GM12878 (cell line): Measurements from ENCODE around the gene SHROOM4. TPM values are rescaled to one million over a fixed set of nuclear protein-coding genes. Genes with fewer than 3 reads are reported as not detected.

Source experiments
- ATAC-seq: fragments of 200-7000 bp; cut with Tn5 transposase; 3 replicates; pipeline ENCODE4 v1.9.1; 2020; ENCODE audit warnings: mild to moderate bottlenecking, moderate library complexity
- BruUV-seq: library from RNA; stranded (reverse); fragments of 400-500 nt; replicated peaks from 2 replicates; lab custom pipeline; 2021; lab: Mats Ljungman, UMichigan
- CTCF ChIA-PET: fragments of 300-600 bp; sonication (Branson Sonifier 250); formaldehyde crosslinking; extraction: SDS; loops from one replicate; lab custom pipeline; 2021; ENCODE audit warnings: inconsistent platforms; lab: Yijun Ruan, JAX
- POLR2A ChIA-PET: fragments of 350-600 bp; formaldehyde crosslinking; extraction: SDS; loops from one replicate; lab custom pipeline; 2021; ENCODE audit warnings: inconsistent platforms; lab: Charles Lee
- RAD21 ChIA-PET: fragments of 300-600 bp; sonication (Branson Sonifier 250); formaldehyde crosslinking; loops from one replicate; lab custom pipeline; 2023; ENCODE audit warnings: antibody characterized with exemption; ENCODE audit not compliant: unreplicated experiment; lab: Charles Lee
- SMC1A ChIA-PET: fragments of 300-600 bp; sonication (Branson Sonifier 250); formaldehyde crosslinking; loops from one replicate; lab custom pipeline; 2023; ENCODE audit not compliant: unreplicated experiment, uncharacterized antibody; lab: Charles Lee
- DNase-seq: peaks from one replicate; pipeline ENCODE4 v3.0.0-alpha.2; 2011; ENCODE audit warnings: low read depth, low spot score
- FAIRE-seq: peaks from 3 replicates; lab custom pipeline; 2011; peaks lifted over from hg19 to GRCh38; lab: Jason Lieb, UNC
- H2AFZ ChIP-seq: 2 replicates; pipeline ENCODE4 v1.6.0; 2011; ENCODE audit warnings: low read depth, low read length, control low read depth; ENCODE audit not compliant: control insufficient read depth
- H3K27ac ChIP-seq: 2 replicates; pipeline ENCODE4 v1.5.1; 2011; ENCODE audit warnings: control low read depth; ENCODE audit not compliant: control insufficient read depth, insufficient read depth
- H3K27me3 ChIP-seq, 2 experiments: replicated peaks in 1 of 2; 2 replicates each; pipeline versions ENCODE4 v1.6.0 to v1.6.1; 2011; ENCODE audit warnings: low read length in 1 of 2; ENCODE audit not compliant: control insufficient read depth in 2 of 2, insufficient read depth in 2 of 2
- H3K36me3 ChIP-seq, 2 experiments: 2 replicates each; pipeline ENCODE4 v1.5.1; 2011; ENCODE audit warnings: low read length in 1 of 2; ENCODE audit not compliant: control insufficient read depth in 2 of 2, insufficient read depth in 2 of 2
- H3K4me1 ChIP-seq: 2 replicates; pipeline ENCODE4 v1.6.1; 2011; ENCODE audit warnings: mild to moderate bottlenecking, low read length, moderate library complexity, mixed read lengths; ENCODE audit not compliant: control insufficient read depth, insufficient read depth
- H3K4me2 ChIP-seq: 2 replicates; pipeline ENCODE4 v1.6.0; 2011; ENCODE audit warnings: control low read depth; ENCODE audit not compliant: control insufficient read depth, insufficient read depth
- H3K4me3 ChIP-seq: fragments of 200-600 bp; sonication (generic); 2 replicates; pipeline ENCODE4 v1.5.1; 2016
- H3K79me2 ChIP-seq: 2 replicates; pipeline ENCODE4 v1.6.0; 2011; ENCODE audit warnings: low read length; ENCODE audit not compliant: control insufficient read depth, insufficient read depth
- H3K9ac ChIP-seq: 2 replicates; pipeline ENCODE4 v1.8.0; 2011; ENCODE audit warnings: low read length, control low read depth, mixed read lengths; ENCODE audit not compliant: control insufficient read depth, insufficient read depth
- H3K9me3 ChIP-seq: replicated peaks from 3 replicates; pipeline ENCODE4 v1.5.1; 2011; ENCODE audit warnings: mild to moderate bottlenecking, low read length; ENCODE audit not compliant: control insufficient read depth, insufficient read depth
- H4K20me1 ChIP-seq: 2 replicates; pipeline ENCODE4 v1.6.0; 2011; ENCODE audit not compliant: control insufficient read depth, insufficient read depth
- BCLAF1 ChIP-seq: fragments of 450-650 bp; IDR thresholded peaks from 2 replicates; pipeline ENCODE4 v1.6.1; 2017; ENCODE audit warnings: antibody characterized with exemption, mild to moderate bottlenecking, moderate library complexity
- CHD1 ChIP-seq: IDR thresholded peaks from 2 replicates; pipeline ENCODE4 v1.6.1; 2012; ENCODE audit warnings: low read depth, low read length, improper control_type of control experiment
- CREM ChIP-seq: IDR thresholded peaks from 2 replicates; pipeline ENCODE4 v1.6.1; 2014; ENCODE audit warnings: antibody characterized with exemption, low read depth
- E4F1 ChIP-seq: fragments of 450-650 bp; IDR thresholded peaks from 2 replicates; pipeline ENCODE4 v1.6.1; 2018; ENCODE audit warnings: borderline replicate concordance, mild to moderate bottlenecking; ENCODE audit not compliant: partially characterized antibody
- FOXK2 ChIP-seq: fragments of 450-650 bp; IDR thresholded peaks from 2 replicates; pipeline ENCODE4 v1.6.1; 2017; ENCODE audit warnings: mild to moderate bottlenecking, moderate library complexity
- NR2C2 ChIP-seq: IDR thresholded peaks from 2 replicates; pipeline ENCODE4 v1.6.1; 2011; ENCODE audit warnings: borderline replicate concordance, low read depth; ENCODE audit not compliant: control insufficient read depth, insufficient read length
- PAX8 ChIP-seq: fragments of 450-650 bp; IDR thresholded peaks from 2 replicates; pipeline ENCODE4 v1.6.1; 2017; ENCODE audit warnings: mild to moderate bottlenecking, moderate library complexity
- POLR2A ChIP-seq: IDR thresholded peaks from 2 replicates; pipeline ENCODE4 v1.6.1; 2011; ENCODE audit warnings: low read depth, mild to moderate bottlenecking, low read length
- RB1 ChIP-seq: fragments of 450-650 bp; formaldehyde crosslinking; IDR thresholded peaks from 2 replicates; pipeline ENCODE4 v1.6.1; 2017; ENCODE audit warnings: mild to moderate bottlenecking, borderline replicate concordance
- RUNX3 ChIP-seq: IDR thresholded peaks from 2 replicates; pipeline ENCODE4 v1.6.1; 2012; ENCODE audit warnings: low read length, inconsistent platforms
- SMC3 ChIP-seq: IDR thresholded peaks from 2 replicates; pipeline ENCODE4 v1.6.1; 2011; ENCODE audit warnings: low read length, improper control_type of control experiment, borderline replicate concordance
- TBL1XR1 ChIP-seq: IDR thresholded peaks from 2 replicates; pipeline ENCODE4 v1.6.1; 2012; ENCODE audit warnings: low read depth, low read length, improper control_type of control experiment
- YBX1 ChIP-seq: fragments of 450-650 bp; IDR thresholded peaks from 2 replicates; pipeline ENCODE4 v1.6.1; 2016; ENCODE audit warnings: antibody characterized with exemption
- ZNF217 ChIP-seq: fragments of 450-650 bp; IDR thresholded peaks from 2 replicates; pipeline ENCODE4 v1.6.1; 2017; ENCODE audit warnings: antibody characterized with exemption, mild to moderate bottlenecking
- ZNF622 ChIP-seq: fragments of 450-650 bp; IDR thresholded peaks from 2 replicates; pipeline ENCODE4 v1.6.1; 2017; ENCODE audit warnings: mild to moderate bottlenecking, inconsistent platforms
- WGBS: methylation state at CpG from one replicate; pipeline ENCODE4 v1.1.6; 2016; ENCODE audit warnings: low lambda C conversion rate; ENCODE audit not compliant: insufficient replicate concordance, insufficient coverage; ENCODE audit errors: missing lambda C conversion rate; 5-methylcytosine and 5-hydroxymethylcytosine counted together
- in situ Hi-C: fragments of 300-500 bp; cut with MboI; formaldehyde crosslinking; loops from 9 replicates; pipeline ENCODE4 v1.14.3; 2018; ENCODE audit warnings: mixed read lengths
- intact Hi-C: fragments of 100-400 bp; cut with micrococcal nuclease; formaldehyde crosslinking; loops from one replicate; pipeline ENCODE4 v1.14.2; 2022; ENCODE audit not compliant: unreplicated experiment
- polyA plus RNA-seq, 11 experiments: library from polyadenylated mRNA; depleted of rRNA in 4 of 11; unstranded in 6 of 11; stranded (reverse) in 5 of 11; fragments of >200 nt; fragmentation: Nextera tagmentation in 4 of 11; fragmentation: Illumina TruSeq in 1 of 11; extraction: Ambion mirVana in 4 of 11; extraction: Trizol in 1 of 11; gene quantifications; 1 replicate in 1 of 11; 2 replicates in 10 of 11; pipeline versions ENCODE4 v1.2.1 to v1.2.3, GENCODE V29; 2011 to 2016; ENCODE audit warnings: inconsistent platforms in 2 of 11, missing spikeins in 2 of 11, low read depth in 1 of 11
- total RNA-seq, 4 experiments: library from RNA; depleted of rRNA in 3 of 4; stranded (reverse); fragments of >200 nt in 3 of 4; fragmentation: Illumina TruSeq in 1 of 4; extraction: Trizol in 1 of 4; gene quantifications; 2 replicates each; pipeline versions ENCODE4 v1.2.1 to v1.2.3, GENCODE V29; 2013 to 2021
- TF ChIP-seq, protein P1 (sequence below): fragments of 450-650 bp; IDR thresholded peaks from 2 replicates; pipeline ENCODE4 v1.6.1; 2016; ENCODE audit warnings: mild to moderate bottlenecking
- TF ChIP-seq, protein P2 (sequence below): IDR thresholded peaks from 2 replicates; pipeline ENCODE4 v1.6.1; 2012; ENCODE audit warnings: low read length, inconsistent platforms

SHROOM4 gene
- total and polyA plus RNA-seq, 10 of the 15 experiments (the other 5 are each of a cell fraction or from before 2014, with no cell fraction given): 0.01 to 0.03 TPM; not detected in 8

GRCh38 chrX:50609796-50610195 is 204.2 kb downstream of the SHROOM4 start (continued):
- TF ChIP-seq E4F1 (no peak), CHD1 (no peak), CREM (no peak), POLR2A (no peak)
- TF ChIP-seq, protein P1, sequence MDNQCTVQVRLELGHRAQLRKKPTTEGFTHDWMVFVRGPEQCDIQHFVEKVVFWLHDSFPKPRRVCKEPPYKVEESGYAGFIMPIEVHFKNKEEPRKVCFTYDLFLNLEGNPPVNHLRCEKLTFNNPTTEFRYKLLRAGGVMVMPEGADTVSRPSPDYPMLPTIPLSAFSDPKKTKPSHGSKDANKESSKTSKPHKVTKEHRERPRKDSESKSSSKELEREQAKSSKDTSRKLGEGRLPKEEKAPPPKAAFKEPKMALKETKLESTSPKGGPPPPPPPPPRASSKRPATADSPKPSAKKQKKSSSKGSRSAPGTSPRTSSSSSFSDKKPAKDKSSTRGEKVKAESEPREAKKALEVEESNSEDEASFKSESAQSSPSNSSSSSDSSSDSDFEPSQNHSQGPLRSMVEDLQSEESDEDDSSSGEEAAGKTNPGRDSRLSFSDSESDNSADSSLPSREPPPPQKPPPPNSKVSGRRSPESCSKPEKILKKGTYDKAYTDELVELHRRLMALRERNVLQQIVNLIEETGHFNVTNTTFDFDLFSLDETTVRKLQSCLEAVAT: no peak
- TF ChIP-seq, protein P2, sequence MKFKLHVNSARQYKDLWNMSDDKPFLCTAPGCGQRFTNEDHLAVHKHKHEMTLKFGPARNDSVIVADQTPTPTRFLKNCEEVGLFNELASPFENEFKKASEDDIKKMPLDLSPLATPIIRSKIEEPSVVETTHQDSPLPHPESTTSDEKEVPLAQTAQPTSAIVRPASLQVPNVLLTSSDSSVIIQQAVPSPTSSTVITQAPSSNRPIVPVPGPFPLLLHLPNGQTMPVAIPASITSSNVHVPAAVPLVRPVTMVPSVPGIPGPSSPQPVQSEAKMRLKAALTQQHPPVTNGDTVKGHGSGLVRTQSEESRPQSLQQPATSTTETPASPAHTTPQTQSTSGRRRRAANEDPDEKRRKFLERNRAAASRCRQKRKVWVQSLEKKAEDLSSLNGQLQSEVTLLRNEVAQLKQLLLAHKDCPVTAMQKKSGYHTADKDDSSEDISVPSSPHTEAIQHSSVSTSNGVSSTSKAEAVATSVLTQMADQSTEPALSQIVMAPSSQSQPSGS: no peak

DNA sequence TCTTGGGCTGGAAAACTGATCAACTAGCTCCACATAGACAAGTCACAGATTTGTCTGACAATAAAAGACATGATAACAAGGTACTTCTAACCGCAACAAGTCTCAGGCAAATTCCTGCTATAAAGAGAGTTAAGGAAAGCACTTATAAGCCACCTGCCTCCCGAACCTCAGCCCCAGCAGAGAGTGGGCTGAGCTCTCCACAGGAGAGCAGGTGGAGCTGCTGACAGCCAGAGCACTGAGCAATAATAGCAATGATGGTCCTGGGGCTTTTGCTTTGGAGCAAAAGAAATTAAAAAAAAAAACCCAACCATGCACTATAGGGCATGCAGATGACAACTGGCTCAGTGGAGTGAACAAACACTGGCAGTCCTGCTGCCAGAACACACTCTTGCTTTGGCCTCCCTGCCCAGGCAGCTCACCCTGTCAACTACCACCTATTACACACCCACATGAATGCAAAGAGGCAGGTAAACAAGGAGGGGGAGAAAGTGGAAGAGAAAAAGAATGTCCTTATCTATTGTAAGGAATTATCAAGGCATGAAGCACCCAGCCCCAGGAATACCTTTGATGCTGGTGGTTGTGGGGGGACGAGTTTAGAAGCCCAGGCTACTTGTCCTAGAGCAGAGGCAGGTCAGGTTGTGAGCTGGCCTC is 207.6 kb downstream of the SHROOM4 start:
- Histone ChIP-seq H3K4me2 (no peak overlapping the region), H3K9ac (no peak overlapping the region), H3K27me3 (no peaks in the 10 kb centered on the region; a peak in 1 of 4 replicates), H3K4me1 (no peaks in the 10 kb centered on the region), H3K27ac (no peak overlapping the region), H3K36me3 (no peaks in the 10 kb centered on the region), H2AFZ (no peak overlapping the region), H3K9me3 (no peaks in the 10 kb centered on the region; the same call in 2 of the 3 replicates), H3K79me2 (no peaks in the 10 kb centered on the region), H3K4me3 (no peak overlapping the region), H4K20me1 (no peaks in the 10 kb centered on the region)
- in situ Hi-C loops: no loop called here
- intact Hi-C loops: no loop called here
- DNase-seq (no peak), FAIRE-seq (no peak), ATAC-seq (no peak)
- CTCF ChIA-PET: no interaction called here
- SMC1A ChIA-PET: no interaction called here
- POLR2A ChIA-PET: no interaction called here
- BruUV-seq: no TSS peak
- RAD21 ChIA-PET: no interaction called here
- WGBS: 12% methylated on average over 3 of the region's 3 CpGs
- no peak for TF ChIP-seq SMC3
- no peak for TF ChIP-seq ZNF217
- no peak for TF ChIP-seq BCLAF1
- TF ChIP-seq RB1: no peak
- TF ChIP-seq ZNF622: no peak
- TF ChIP-seq NR2C2: no peak
- no peak for TF ChIP-seq YBX1
- no peak for TF ChIP-seq PAX8
- TF ChIP-seq RUNX3: no peak
- TF ChIP-seq FOXK2: no peak
- TF ChIP-seq TBL1XR1: no peak
